Testis (tissue), 3 donors: ENCODE data around the gene DOK6. TPM values are rescaled to one million over a fixed set of nuclear protein-coding genes. Genes with fewer than 3 reads are reported as not detected.

Experiments used
- DNase-seq: peaks from one replicate; pipeline ENCODE4 v3.0.0-alpha.2; 2019
- H3K27ac ChIP-seq, 2 donors: fragments of 200-600 bp; sonication (generic); one replicate each; pipeline ENCODE4 v1.5.1; 2019
- H3K27me3 ChIP-seq: fragments of 200-600 bp; sonication (generic); one replicate; pipeline ENCODE4 v1.5.1; 2019
- H3K36me3 ChIP-seq: fragments of 200-600 bp; sonication (generic); one replicate; pipeline ENCODE4 v1.5.1; 2017; ENCODE audit warnings: low read depth; ENCODE audit errors: missing control alignments
- H3K4me1 ChIP-seq: fragments of 200-600 bp; sonication (generic); one replicate; pipeline ENCODE4 v1.5.1; 2019
- H3K4me3 ChIP-seq, 2 donors: fragments of 200-600 bp; sonication (generic); one replicate each; pipeline ENCODE4 v1.5.1; 2017 to 2019
- H3K9me3 ChIP-seq: fragments of 200-600 bp; sonication (generic); one replicate; pipeline ENCODE4 v1.5.1; 2017
- CTCF ChIP-seq, 3 experiments: fragments of 450-650 bp in 2 of 3; fragments of 200-600 bp in 1 of 3; sonication (generic) in 1 of 3; IDR thresholded peaks; one replicate each; pipeline ENCODE4 v1.5.1; 2016 to 2019; ENCODE audit warnings: antibody characterized with exemption in 3 of 3, mild to moderate bottlenecking in 2 of 3, moderate library complexity in 1 of 3
- POLR2A ChIP-seq: fragments of 450-650 bp; IDR thresholded peaks from one replicate; pipeline ENCODE4 v1.6.1; 2017; ENCODE audit warnings: antibody characterized with exemption, mild to moderate bottlenecking, moderate library complexity
- WGBS, 2 donors: methylation state at CpG; one replicate each; pipeline ENCODE4 v1.1.5; 2018; 5-methylcytosine and 5-hydroxymethylcytosine counted together
- intact Hi-C: fragments of 100-400 bp; cut with DNase I; formaldehyde crosslinking; loops from one replicate; pipeline ENCODE4 v1.15.1; 2023; ENCODE audit warnings: low total_unique reads
- polyA plus RNA-seq: library from polyadenylated mRNA; stranded (reverse); fragments of 350-450 nt; fragmentation: Illumina TruSeq; extraction: RNeasy Lipid Tissue Mini Kit (QIAGEN cat#74804); gene quantifications from one replicate; pipeline ENCODE4 v1.2.3, GENCODE V29; 2014; ENCODE audit warnings: low read depth, low replicate concordance; ENCODE audit not compliant: insufficient read depth
- total RNA-seq, 2 donors: library from RNA; depleted of rRNA; stranded (reverse); fragments of >200 nt; gene quantifications; one replicate each; pipeline ENCODE4 v1.2.3, GENCODE V29; 2016

Gene DOK6
- total and polyA plus RNA-seq, 3 donors from 2014 or later = 0.71 to 11.1 (median 8.5) TPM

- Histone ChIP-seq H3K9me3 (no peaks in the 10 kb centered on the region), H3K27me3 (no peaks in the 10 kb centered on the region), H3K4me3 (no peak overlapping the region), H3K27ac (no peak overlapping the region), H3K36me3 (no peaks in the 10 kb centered on the region), H3K4me1 (no peaks in the 10 kb centered on the region)
- DNase-seq = no peak
- no peak for TF ChIP-seq POLR2A
- TF ChIP-seq CTCF (IDR thresholded peaks at IDR 0.05) = no peak
- WGBS, 2 donors = 90 to 100% methylated on average over 1 of the region's 1 CpG
- intact Hi-C loops = no loop called here
Observed at GRCh38 chr18:69622961-69623360, 222.3 kb downstream of the DOK6 start.

GRCh38 chr18:69626171-69626570 is 225.5 kb downstream of the DOK6 start:
- DNase-seq = no peak
- no peak for TF ChIP-seq POLR2A
- TF ChIP-seq CTCF (IDR thresholded peaks at IDR 0.05) = no peak
- H3K4me1 ChIP-seq = peaks cover 5% of the 10 kb centered on the region
- 89 to 95% methylated on average over 3 of the region's 3 CpGs for WGBS, 2 donors
- H3K27ac ChIP-seq = no peak overlapping the region
- intact Hi-C loops = no loop called here
- H3K9me3 ChIP-seq = no peaks in the 10 kb centered on the region
- no peaks in the 10 kb centered on the region for H3K27me3 ChIP-seq
- H3K36me3 ChIP-seq = no peaks in the 10 kb centered on the region
- no peak overlapping the region for H3K4me3 ChIP-seq

GRCh38 chr18:69626643-69627242 is 226.1 kb downstream of the DOK6 start:
- H3K4me1 ChIP-seq = peaks cover 5% of the 10 kb centered on the region
- intact Hi-C loops = no loop called here
- WGBS, 2 donors = 96 to 97% methylated on average over 4 of the region's 4 CpGs
- H3K4me3 ChIP-seq = no peak overlapping the region
- DNase-seq = no peak
- no peaks in the 10 kb centered on the region for H3K36me3 ChIP-seq
- TF ChIP-seq POLR2A (no peak), CTCF (IDR thresholded peaks at IDR 0.05) (no peak)
- no peaks in the 10 kb centered on the region for H3K27me3 ChIP-seq
- H3K9me3 ChIP-seq = no peaks in the 10 kb centered on the region
- H3K27ac ChIP-seq = no peak overlapping the region

- Histone ChIP-seq H3K27ac (no peak overlapping the region), H3K27me3 (no peaks in the 10 kb centered on the region), H3K9me3 (no peaks in the 10 kb centered on the region), H3K4me3 (no peak overlapping the region), H3K4me1 (peaks cover 5% of the 10 kb centered on the region), H3K36me3 (no peaks in the 10 kb centered on the region)
- intact Hi-C loops = no loop called here
- DNase-seq = peak; percentile 77
- WGBS, 2 donors = 43 to 47% methylated on average over 2 of the region's 2 CpGs
- no peak for TF ChIP-seq POLR2A
- no peak for TF ChIP-seq CTCF (IDR thresholded peaks at IDR 0.05)
Observed at GRCh38 chr18:69628774-69629359, 228.2 kb downstream of the DOK6 start.

- no peak for TF ChIP-seq POLR2A
- no peak for TF ChIP-seq CTCF (IDR thresholded peaks at IDR 0.05)
- H3K9me3 ChIP-seq = no peaks in the 10 kb centered on the region
- WGBS, 2 donors = 54 to 86% methylated on average over 3 of the region's 3 CpGs
- H3K4me3 ChIP-seq = no peak overlapping the region
- H3K27me3 ChIP-seq = no peaks in the 10 kb centered on the region
- H3K36me3 ChIP-seq = no peaks in the 10 kb centered on the region
- intact Hi-C loops = no loop called here
- H3K4me1 ChIP-seq = peaks cover 5% of the 10 kb centered on the region
- no peak overlapping the region for H3K27ac ChIP-seq
- no peak for DNase-seq
Observed at GRCh38 chr18:69631281-69631680, 230.6 kb downstream of the DOK6 start.
